GM12865 (cell line): ENCODE data around the gene CCSER1.

Experiments used
- DNase-seq: peaks from one replicate; pipeline ENCODE4 v3.0.0; 2010; ENCODE audit warnings: low read depth
- H3K4me3 ChIP-seq: 2 replicates; pipeline ENCODE4 v1.5.1; 2011; ENCODE audit warnings: mild to moderate bottlenecking, low read depth, low read length, control low read depth
- TF ChIP-seq, protein P1 (sequence below): IDR thresholded peaks from 2 replicates; pipeline ENCODE4 v1.5.1; 2011; ENCODE audit warnings: low read length, control low read depth, low read depth, inconsistent platforms; ENCODE audit not compliant: insufficient read depth; ENCODE audit errors: missing control alignments

The CCSER1 gene

DNA sequence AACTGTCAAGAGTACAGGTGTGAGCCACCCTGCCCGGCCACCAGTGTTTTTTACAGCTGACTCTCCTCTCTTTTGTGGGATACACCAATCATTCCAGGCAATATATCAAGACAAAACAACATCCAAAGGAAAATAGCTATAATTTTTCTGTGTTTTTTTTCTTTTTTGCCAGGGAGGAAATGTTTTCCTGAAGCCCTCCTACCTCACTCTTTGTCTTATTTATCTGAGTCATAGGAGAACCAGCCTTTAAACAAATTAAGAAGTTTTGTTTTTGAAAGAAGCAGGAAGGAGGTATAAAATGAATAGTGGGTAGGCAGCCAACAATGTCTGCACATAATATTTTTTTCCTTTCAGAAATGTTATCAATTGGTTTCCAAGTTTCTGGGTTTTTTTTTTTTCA, 493.9 kb downstream of the CCSER1 start:
- no peak for DNase-seq
- TF ChIP-seq, protein P1, sequence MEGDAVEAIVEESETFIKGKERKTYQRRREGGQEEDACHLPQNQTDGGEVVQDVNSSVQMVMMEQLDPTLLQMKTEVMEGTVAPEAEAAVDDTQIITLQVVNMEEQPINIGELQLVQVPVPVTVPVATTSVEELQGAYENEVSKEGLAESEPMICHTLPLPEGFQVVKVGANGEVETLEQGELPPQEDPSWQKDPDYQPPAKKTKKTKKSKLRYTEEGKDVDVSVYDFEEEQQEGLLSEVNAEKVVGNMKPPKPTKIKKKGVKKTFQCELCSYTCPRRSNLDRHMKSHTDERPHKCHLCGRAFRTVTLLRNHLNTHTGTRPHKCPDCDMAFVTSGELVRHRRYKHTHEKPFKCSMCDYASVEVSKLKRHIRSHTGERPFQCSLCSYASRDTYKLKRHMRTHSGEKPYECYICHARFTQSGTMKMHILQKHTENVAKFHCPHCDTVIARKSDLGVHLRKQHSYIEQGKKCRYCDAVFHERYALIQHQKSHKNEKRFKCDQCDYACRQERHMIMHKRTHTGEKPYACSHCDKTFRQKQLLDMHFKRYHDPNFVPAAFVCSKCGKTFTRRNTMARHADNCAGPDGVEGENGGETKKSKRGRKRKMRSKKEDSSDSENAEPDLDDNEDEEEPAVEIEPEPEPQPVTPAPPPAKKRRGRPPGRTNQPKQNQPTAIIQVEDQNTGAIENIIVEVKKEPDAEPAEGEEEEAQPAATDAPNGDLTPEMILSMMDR = no peak
- no peak overlapping the region for H3K4me3 ChIP-seq

- no peak for DNase-seq
- H3K4me3 ChIP-seq = no peak overlapping the region
- TF ChIP-seq, protein P1 = no peak
These were observed 497.6 kb downstream of the CCSER1 start for GRCh38 chr4:90624781-90625180.

GRCh38 chr4:90641861-90642599, 514.8 kb downstream of the CCSER1 start:
- DNase-seq = no peak
- TF ChIP-seq, protein P1 = no peak
- H3K4me3 ChIP-seq = no peak overlapping the region

DNA sequence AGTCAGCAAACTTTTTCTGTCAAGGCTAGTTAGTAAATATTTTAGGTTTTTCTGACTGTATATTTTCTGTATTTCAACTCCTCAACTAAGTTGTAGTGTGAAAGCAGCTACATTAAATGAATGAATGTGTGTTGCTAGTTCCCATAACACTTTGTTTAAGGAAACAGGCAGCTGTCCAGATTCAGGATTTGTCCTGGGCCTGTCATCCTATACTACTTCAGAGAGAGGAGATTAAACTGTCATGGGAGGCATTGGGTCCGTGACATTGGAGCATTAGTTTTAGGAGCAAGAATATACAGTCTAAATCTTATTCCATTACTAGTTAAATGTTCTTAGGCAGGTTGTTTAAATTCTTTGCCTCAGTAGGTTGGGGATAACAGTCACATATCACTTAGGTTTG, 516.0 kb downstream of the CCSER1 start:
- TF ChIP-seq, protein P1 = no peak
- H3K4me3 ChIP-seq = no peak overlapping the region
- no peak for DNase-seq

DNA sequence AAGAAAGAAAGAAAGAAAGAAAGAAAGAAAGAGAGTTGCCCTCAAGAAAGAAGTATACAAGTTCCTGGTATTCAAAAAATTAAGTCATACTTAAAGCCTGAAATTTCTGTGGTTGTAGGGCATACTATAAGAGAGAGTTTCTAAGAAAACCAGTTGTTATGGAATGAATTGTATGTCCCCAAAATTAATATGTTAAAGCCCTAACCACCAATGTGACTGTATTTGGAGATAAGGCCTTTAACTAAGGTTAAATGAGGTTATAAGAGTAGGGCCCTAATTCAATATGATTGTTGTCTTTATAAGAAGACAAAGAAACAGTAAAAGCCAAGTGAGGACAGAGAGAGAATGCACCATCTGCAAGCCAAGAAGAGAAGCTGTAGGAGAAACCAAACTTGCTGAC, 521.1 kb downstream of the CCSER1 start:
- TF ChIP-seq, protein P1 = no peak
- DNase-seq = no peak
- no peak overlapping the region for H3K4me3 ChIP-seq

DNA sequence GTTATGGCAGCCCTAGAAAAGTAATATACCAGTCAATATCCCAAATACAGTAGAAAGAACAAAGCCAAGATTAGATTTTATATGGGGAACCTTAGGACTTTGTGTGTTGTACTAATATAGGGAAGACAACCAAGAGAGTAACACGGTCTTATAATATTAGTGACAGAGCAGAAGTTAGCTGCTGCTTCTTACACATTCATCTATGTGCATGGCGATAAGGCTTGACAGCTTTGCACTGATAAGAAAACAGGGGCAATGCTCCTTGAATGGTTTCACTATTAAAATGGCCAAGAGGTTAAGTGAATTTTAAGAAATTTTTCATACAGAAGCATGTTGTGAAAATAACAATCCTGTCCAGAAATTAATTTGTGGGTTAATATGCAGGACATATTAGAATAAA, 521.6 kb downstream of the CCSER1 start:
- TF ChIP-seq, protein P1 = no peak
- H3K4me3 ChIP-seq = no peak overlapping the region
- DNase-seq = no peak

DNA sequence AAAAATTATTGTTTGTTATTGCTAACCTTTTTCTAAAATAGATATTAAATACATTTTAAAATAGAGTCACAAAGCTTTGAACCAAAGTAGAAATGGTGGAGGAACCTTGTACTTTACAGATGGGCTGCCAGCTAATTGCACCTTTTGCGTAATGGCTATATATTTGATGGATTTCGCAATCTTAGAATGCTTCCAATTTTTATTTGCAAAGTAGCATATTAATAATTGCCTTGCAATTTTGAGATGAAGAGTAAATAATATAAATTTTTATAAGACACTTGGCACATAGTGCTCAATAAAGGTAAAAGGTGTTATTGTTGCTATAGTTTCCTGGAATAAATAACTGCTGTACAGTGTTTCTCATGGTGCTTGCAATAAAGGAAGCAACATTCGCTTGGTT, 533.5 kb downstream of the CCSER1 start:
- TF ChIP-seq, protein P1 = no peak
- DNase-seq = no peak
- H3K4me3 ChIP-seq = no peak overlapping the region
